ES-I3 (cell line): ENCODE results near the gene BTD.

Experiments
- H3K36me3 ChIP-seq: 2 replicates; pipeline ENCODE4 v1.6.1; 2013; ENCODE audit warnings: mild to moderate bottlenecking, low read length, control low read depth, moderate library complexity; ENCODE audit not compliant: insufficient read depth
- H3K4me1 ChIP-seq: 2 replicates; pipeline ENCODE4 v1.6.1; 2013; ENCODE audit warnings: mild to moderate bottlenecking, control low read depth, low read length; ENCODE audit not compliant: insufficient read depth
- H3K9ac ChIP-seq: 2 replicates; pipeline ENCODE4 v1.6.1; 2013; ENCODE audit warnings: low read depth, mild to moderate bottlenecking, low read length, moderate library complexity
- H3K9me3 ChIP-seq: 2 replicates; pipeline ENCODE4 v1.6.1; 2013; ENCODE audit warnings: mild to moderate bottlenecking, low read length, moderate library complexity; ENCODE audit not compliant: control insufficient read depth, insufficient read depth

BTD gene

GRCh38 chr3:15690230-15690629, 88.7 kb downstream of the BTD start:
- Histone ChIP-seq H3K4me1 (no peaks in the 10 kb centered on the region), H3K9ac (no peak overlapping the region), H3K9me3 (no peaks in the 10 kb centered on the region), H3K36me3 (peaks cover 17% of the 10 kb centered on the region)

- H3K4me1 ChIP-seq: no peaks in the 10 kb centered on the region
These were observed 89.2 kb downstream of the BTD start for GRCh38 chr3:15690748-15691147.

GRCh38 chr3:15693355-15693754, 91.8 kb downstream of the BTD start:
- Histone ChIP-seq H3K9ac (no peak overlapping the region), H3K4me1 (no peaks in the 10 kb centered on the region), H3K9me3 (no peaks in the 10 kb centered on the region), H3K36me3 (peaks cover 15% of the 10 kb centered on the region; the same call in 1 of the 2 replicates)

More at GRCh38 chr3:15690748-15691147, 89.2 kb downstream of the BTD start:
- Histone ChIP-seq H3K9ac (no peak overlapping the region), H3K36me3 (peaks cover 17% of the 10 kb centered on the region), H3K9me3 (no peaks in the 10 kb centered on the region)

GRCh38 chr3:15694628-15695027, 93.1 kb downstream of the BTD start:
- no peaks in the 10 kb centered on the region for H3K4me1 ChIP-seq
- peaks cover 8% of the 10 kb centered on the region; the same call in 1 of the 2 replicates for H3K36me3 ChIP-seq
- H3K9me3 ChIP-seq: no peaks in the 10 kb centered on the region
- no peak overlapping the region for H3K9ac ChIP-seq
